B cell (primary cell): ENCODE data around the gene SPECC1L. TPM values are rescaled to one million over a fixed set of nuclear protein-coding genes. Genes with fewer than 3 reads are reported as not detected.

ENCODE experiments used
- ATAC-seq: fragments of 200-7000 bp; cut with Tn5 transposase; one replicate; pipeline ENCODE4 v1.10.0; 2021; ENCODE audit warnings: low read depth, mild to moderate bottlenecking, moderate number of reproducible peaks, moderate library complexity
- CTCF ChIA-PET: fragments of 350-600 bp; sonication (Branson Sonifier 250); formaldehyde crosslinking; loops from one replicate; lab custom pipeline; 2021; ENCODE audit warnings: antibody characterized with exemption, inconsistent platforms; lab: Charles Lee
- POLR2A ChIA-PET: fragments of 350-600 bp; sonication (Branson Sonifier 250); formaldehyde crosslinking; loops from one replicate; lab custom pipeline; 2021; ENCODE audit warnings: antibody characterized with exemption; lab: Charles Lee
- DNase-seq: peaks from one replicate; pipeline ENCODE4 v3.0.0; 2013
- H2AFZ ChIP-seq: 2 replicates; pipeline ENCODE4 v1.6.1; 2012; ENCODE audit warnings: mild to moderate bottlenecking, low read depth, low read length; ENCODE audit not compliant: insufficient read depth, poor library complexity, severe bottlenecking
- H3K27ac ChIP-seq, 2 donors: 1 replicate in 1 of 2; 2 replicates in 1 of 2; pipeline ENCODE4 v1.5.1; 2012 to 2013; ENCODE audit warnings: low read length in 2 of 2, mild to moderate bottlenecking in 2 of 2, moderate library complexity in 1 of 2
- H3K27me3 ChIP-seq, 4 experiments: fragments of 200-600 bp in 1 of 4; sonication (generic) in 1 of 4; replicated peaks in 1 of 4; 1 replicate in 2 of 4; 2 replicates in 2 of 4; pipeline versions ENCODE4 v1.6.1 to v1.7.0; 2013 to 2016; ENCODE audit warnings: low read length in 3 of 4, mild to moderate bottlenecking in 2 of 4, mixed read lengths in 1 of 4, moderate library complexity in 1 of 4; ENCODE audit not compliant: insufficient read depth in 4 of 4, control insufficient read depth in 3 of 4; ENCODE audit errors: control extremely low read depth in 1 of 4
- H3K36me3 ChIP-seq, 2 experiments: replicated peaks in 1 of 2; 1 replicate in 1 of 2; 2 replicates in 1 of 2; pipeline versions ENCODE4 v1.6.1 to v1.7.1; 2013; ENCODE audit warnings: low read length in 1 of 2; ENCODE audit not compliant: insufficient read depth in 2 of 2, control insufficient read depth in 1 of 2; ENCODE audit errors: control extremely low read depth in 1 of 2, extremely low read depth in 1 of 2
- H3K4me1 ChIP-seq, 2 donors: fragments of 200-600 bp in 1 of 2; sonication (generic) in 1 of 2; 1 replicate in 1 of 2; 2 replicates in 1 of 2; pipeline versions ENCODE4 v1.5.1 to v1.6.1; 2013 to 2017; ENCODE audit warnings: low read length in 2 of 2; ENCODE audit not compliant: control insufficient read depth in 2 of 2, insufficient read depth in 2 of 2
- H3K4me2 ChIP-seq: replicated peaks from 2 replicates; pipeline ENCODE3; 2012; ENCODE audit warnings: mild to moderate bottlenecking, low read depth, low read length; ENCODE audit not compliant: poor library complexity, severe bottlenecking
- H3K4me3 ChIP-seq, 5 experiments: fragments of 200-600 bp in 1 of 5; sonication (generic) in 1 of 5; 1 replicate in 3 of 5; 2 replicates in 2 of 5; pipeline versions ENCODE4 v1.5.1 to v1.7.0; 2011 to 2016; ENCODE audit warnings: low read length in 4 of 5, mild to moderate bottlenecking in 4 of 5, low read depth in 2 of 5, control low read depth in 1 of 5, moderate library complexity in 1 of 5; ENCODE audit not compliant: insufficient read depth in 1 of 5; ENCODE audit errors: control extremely low read depth in 1 of 5, extremely low read depth in 1 of 5
- H3K79me2 ChIP-seq: fragments of 200-600 bp; sonication (generic); one replicate; pipeline ENCODE4 v1.6.0; 2016; ENCODE audit warnings: low read length; ENCODE audit not compliant: control insufficient read depth, insufficient read depth
- H3K9ac ChIP-seq: fragments of 200-600 bp; sonication (generic); 2 replicates; pipeline ENCODE4 v1.6.1; 2017; ENCODE audit warnings: mild to moderate bottlenecking, low read length, moderate library complexity
- H3K9me3 ChIP-seq, 3 donors: one replicate each; pipeline versions ENCODE4 v1.6.1 to v1.7.1; 2013; ENCODE audit warnings: low read length in 2 of 3; ENCODE audit not compliant: control insufficient read depth in 2 of 3, insufficient read depth in 1 of 3; ENCODE audit errors: control extremely low read depth in 1 of 3
- H4K20me1 ChIP-seq: 2 replicates; pipeline ENCODE4 v1.6.0; 2012; ENCODE audit warnings: mild to moderate bottlenecking, low read length; ENCODE audit not compliant: insufficient read depth, control insufficient read depth, poor library complexity, severe bottlenecking
- H3K27ac Mint-ChIP-seq: one replicate; pipeline ENCODE4 v1.8.0; 2021; ENCODE audit warnings: mixed read lengths
- H3K27me3 Mint-ChIP-seq: one replicate; pipeline ENCODE4 v1.8.0; 2021; ENCODE audit warnings: mixed read lengths
- H3K4me1 Mint-ChIP-seq: one replicate; pipeline ENCODE4 v1.8.0; 2021; ENCODE audit warnings: mixed read lengths
- H3K4me3 Mint-ChIP-seq: one replicate; pipeline ENCODE4 v1.8.0; 2021; ENCODE audit warnings: mixed read lengths
- H3K9me3 Mint-ChIP-seq: one replicate; pipeline ENCODE4 v1.8.0; 2022; ENCODE audit warnings: mixed read lengths; ENCODE audit not compliant: insufficient read depth
- CTCF ChIP-seq: fragments of 200-600 bp; IDR thresholded peaks from one replicate; pipeline ENCODE4 v1.8.0; 2022; ENCODE audit warnings: antibody characterized with exemption, mild to moderate bottlenecking
- EZH2 ChIP-seq: IDR thresholded peaks from 2 replicates; pipeline ENCODE4 v1.6.1; 2012; ENCODE audit warnings: borderline replicate concordance, low read depth, mild to moderate bottlenecking, moderate library complexity, low read length; ENCODE audit not compliant: insufficient read depth, poor library complexity, severe bottlenecking
- WGBS: methylation state at CpG from one replicate; pipeline ENCODE4 v1.1.5; 2013; ENCODE audit warnings: missing lambda C conversion rate; ENCODE audit not compliant: insufficient coverage; 5-methylcytosine and 5-hydroxymethylcytosine counted together
- intact Hi-C: fragments of 100-400 bp; cut with micrococcal nuclease; formaldehyde crosslinking; loops from one replicate; pipeline ENCODE4 v1.10.0; 2022
- polyA plus RNA-seq: library from polyadenylated mRNA; depleted of rRNA; stranded (reverse); fragments of >200 nt; gene quantifications from 2 replicates; pipeline ENCODE4 v1.2.3, GENCODE V29; 2012
- total RNA-seq, 2 donors: library from RNA; stranded (reverse); fragments of 120-200 nt in 1 of 2; gene quantifications; 1 replicate in 1 of 2; 2 replicates in 1 of 2; pipeline versions ENCODE4 v1.2.3 to v1.2.4, GENCODE V29; 2013 to 2022

Gene SPECC1L
- total and polyA plus RNA-seq, 2 donors (not counting 1 experiment from before 2014, with no cell fraction given), result 14.4 to 85.3 TPM

GRCh38 chr22:24331468-24332440 is 61.1 kb downstream of the SPECC1L start:
- DNase-seq, result peak; percentile 32
- Histone ChIP-seq H3K36me3 (peaks cover 21 to 37% of the 10 kb centered on the region in 2 experiments), H3K27ac (peak overlapping the region in 1 of 2 donors; percentile 49), H3K9me3 (no peaks in the 10 kb centered on the region), H3K4me2 (no peak overlapping the region), H3K4me3 (no peak overlapping the region), H3K9ac (no peak overlapping the region), H3K27me3 (no peaks in the 10 kb centered on the region), H4K20me1 (no peaks in the 10 kb centered on the region), H3K79me2 (no peaks in the 10 kb centered on the region), H2AFZ (no peak overlapping the region), H3K4me1 (peaks cover 8 to 11% of the 10 kb centered on the region in 2 donors)
- TF ChIP-seq CTCF (no peak), EZH2 (no peak)
- WGBS, result 100% methylated on average over 1 of the region's 3 CpGs
- Mint-ChIP-seq H3K27ac (peak overlapping the region; percentile 8), H3K4me1 (peaks cover 19% of the 10 kb centered on the region), H3K4me3 (no peak overlapping the region), H3K27me3 (no peaks in the 10 kb centered on the region), H3K9me3 (no peaks in the 10 kb centered on the region)
- no peak for ATAC-seq
- intact Hi-C loops, result no loop called here
- POLR2A ChIA-PET, result no interaction called here
- CTCF ChIA-PET, result interaction anchor here (0.5 to 1.3 kb wide), 4 partner anchors 9 to 414 kb away, joined by 3 to 5 read pairs (median 4); no protein-coding TSS in a partner anchor

- TF ChIP-seq CTCF (no peak), EZH2 (no peak)
- peaks cover 8 to 11% of the 10 kb centered on the region in 2 donors for H3K4me1 ChIP-seq
- H3K27me3 ChIP-seq, result no peaks in the 10 kb centered on the region
- ChIA-PET CTCF (interaction anchor here (1.3 to 1.9 kb wide), 2 partner anchors 10 to 189 kb away, joined by 4 read pairs; no protein-coding TSS in a partner anchor), POLR2A (no interaction called here)
- H3K79me2 ChIP-seq, result no peaks in the 10 kb centered on the region
- Mint-ChIP-seq H3K4me3 (no peak overlapping the region), H3K27me3 (no peaks in the 10 kb centered on the region), H3K4me1 (peaks cover 19% of the 10 kb centered on the region), H3K9me3 (no peaks in the 10 kb centered on the region), H3K27ac (no peak overlapping the region)
- H3K36me3 ChIP-seq, result peaks cover 21 to 44% of the 10 kb centered on the region in 2 experiments
- no peak overlapping the region for H3K4me2 ChIP-seq
- H3K27ac ChIP-seq, result no peak overlapping the region
- DNase-seq, result no peak
- no peaks in the 10 kb centered on the region for H4K20me1 ChIP-seq
- 100% methylated on average over 1 of the region's 2 CpGs for WGBS
- H3K9ac ChIP-seq, result no peak overlapping the region
- intact Hi-C loops, result no loop called here
- ATAC-seq, result no peak
- H3K9me3 ChIP-seq, result no peaks in the 10 kb centered on the region
- no peak overlapping the region for H3K4me3 ChIP-seq
- no peak overlapping the region for H2AFZ ChIP-seq
Observed at GRCh38 chr22:24333301-24333700, 62.7 kb downstream of the SPECC1L start.
